Body of pancreas (tissue), 4 donors: ENCODE measurements around the gene CORO1A. TPM values are rescaled to one million over a fixed set of nuclear protein-coding genes. Genes with fewer than 3 reads are reported as not detected.

Experiments
- ATAC-seq: fragments of 150-250 bp; one replicate; pipeline ENCODE4 v1.9.1; 2016
- DNase-seq, 4 donors: peaks; one replicate each; pipeline ENCODE4 v3.0.0-alpha.2; 2019
- H3K27ac ChIP-seq, 4 donors: fragments of 200-600 bp; sonication (generic); 1 replicate in 3 of 4; 2 replicates in 1 of 4; pipeline versions ENCODE4 v1.5.1 to v1.6.1; 2016 to 2019; ENCODE audit warnings: mild to moderate bottlenecking in 1 of 4, mixed read lengths in 1 of 4, moderate library complexity in 1 of 4
- H3K27me3 ChIP-seq, 2 donors: fragments of 200-600 bp; sonication (generic); one replicate each; pipeline ENCODE4 v1.6.0; 2016; ENCODE audit warnings: mild to moderate bottlenecking in 1 of 2
- H3K36me3 ChIP-seq, 2 donors: fragments of 200-600 bp; sonication (generic); replicated peaks in 1 of 2; 2 replicates each; pipeline ENCODE4 v1.5.1; 2016; ENCODE audit warnings: low read depth in 2 of 2; ENCODE audit not compliant: insufficient read depth in 1 of 2
- H3K4me1 ChIP-seq: fragments of 200-600 bp; sonication (generic); one replicate; pipeline ENCODE4 v1.6.0; 2016
- H3K4me3 ChIP-seq, 2 donors: fragments of 200-600 bp; sonication (generic); 1 replicate in 1 of 2; 2 replicates in 1 of 2; pipeline ENCODE4 v1.5.1; 2016 to 2019
- H3K9me3 ChIP-seq, 3 donors: fragments of 200-600 bp; sonication (generic); 1 replicate in 2 of 3; 2 replicates in 1 of 3; pipeline ENCODE4 v1.5.1; 2016
- CTCF ChIP-seq, 7 experiments: fragments of 450-650 bp in 4 of 7; fragments of 200-600 bp in 3 of 7; sonication (generic) in 3 of 7; IDR thresholded peaks; one replicate each; pipeline ENCODE4 v1.5.1; 2016 to 2019; ENCODE audit warnings: antibody characterized with exemption in 7 of 7
- POLR2A ChIP-seq, 3 donors: fragments of 450-650 bp; IDR thresholded peaks; one replicate each; pipeline ENCODE4 v1.6.1; 2016; ENCODE audit warnings: antibody characterized with exemption in 3 of 3, mild to moderate bottlenecking in 2 of 3
- WGBS, 2 donors: methylation state at CpG; one replicate each; pipeline ENCODE4 v1.1.5; 2017; 5-methylcytosine and 5-hydroxymethylcytosine counted together
- intact Hi-C: fragments of 100-400 bp; cut with DNase I; formaldehyde crosslinking; loops from one replicate; pipeline ENCODE4 v1.15.1; 2023
- total RNA-seq, 2 donors: library from RNA; depleted of rRNA; stranded (reverse); fragments of >200 nt; gene quantifications; one replicate each; pipeline ENCODE4 v1.1.0, GENCODE V29; 2016

CORO1A gene
- total RNA-seq, 2 donors from 2014 or later = 8.2 to 17.4 TPM

DNA sequence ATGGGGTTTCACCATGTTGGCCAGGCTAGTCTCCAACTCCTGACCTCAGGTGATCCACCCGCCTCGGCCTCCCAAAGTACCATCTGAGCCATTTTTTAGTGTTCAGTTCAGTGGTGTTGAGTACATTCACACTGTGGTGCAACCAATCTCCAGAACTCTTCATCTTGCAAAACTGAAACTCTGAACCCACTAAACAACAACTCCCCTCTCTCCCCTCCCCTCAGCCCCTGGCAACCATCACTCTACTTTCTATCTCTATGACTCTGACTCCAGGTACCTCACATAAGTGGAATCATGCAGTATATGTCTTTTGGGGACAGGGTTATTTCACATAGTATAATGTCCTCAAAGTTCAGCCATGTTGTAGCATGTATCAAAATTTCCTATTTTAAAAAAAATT lies 41.7 kb upstream of the CORO1A start:
- ATAC-seq (no peak), DNase-seq (no peak)
- 92 to 100% methylated on average over 2 of the region's 2 CpGs for WGBS, 2 donors
- H3K4me1 ChIP-seq = no peaks in the 10 kb centered on the region
- H3K27ac ChIP-seq = no peak overlapping the region
- no peak for TF ChIP-seq POLR2A (IDR thresholded peaks at IDR 0.05)
- intact Hi-C loops = no loop called here
- H3K27me3 ChIP-seq = no peaks in the 10 kb centered on the region
- H3K9me3 ChIP-seq = no peaks in the 10 kb centered on the region
- no peak overlapping the region for H3K4me3 ChIP-seq
- H3K36me3 ChIP-seq = no peaks in the 10 kb centered on the region

- 66 to 78% methylated on average over 13 of the region's 13 CpGs for WGBS, 2 donors
- H3K27me3 ChIP-seq = no peaks in the 10 kb centered on the region
- no peak for TF ChIP-seq POLR2A (IDR thresholded peaks at IDR 0.05)
- no peak for TF ChIP-seq CTCF (IDR thresholded peaks at IDR 0.05)
- no peaks in the 10 kb centered on the region for H3K9me3 ChIP-seq
- ATAC-seq (no peak), DNase-seq (no peak)
- intact Hi-C loops = no loop called here
- H3K27ac ChIP-seq = no peak overlapping the region
- no peak overlapping the region for H3K4me3 ChIP-seq
- H3K36me3 ChIP-seq = no peaks in the 10 kb centered on the region
- H3K4me1 ChIP-seq = no peaks in the 10 kb centered on the region
These were observed 40.6 kb upstream of the CORO1A start for GRCh38 chr16:30142672-30143346.

GRCh38 chr16:30143347-30143702 lies 40.1 kb upstream of the CORO1A start:
- Histone ChIP-seq H3K9me3 (no peaks in the 10 kb centered on the region), H3K27ac (no peak overlapping the region), H3K36me3 (no peaks in the 10 kb centered on the region), H3K4me1 (no peaks in the 10 kb centered on the region), H3K27me3 (no peaks in the 10 kb centered on the region), H3K4me3 (no peak overlapping the region)
- intact Hi-C loops = no loop called here
- WGBS, 2 donors = 46 to 55% methylated on average over 2 of the region's 2 CpGs
- DNase-seq = no peak
- TF ChIP-seq POLR2A (IDR thresholded peaks at IDR 0.05) (no peak), CTCF (IDR thresholded peaks at IDR 0.05) (no peak)
- ATAC-seq = no peak

DNA sequence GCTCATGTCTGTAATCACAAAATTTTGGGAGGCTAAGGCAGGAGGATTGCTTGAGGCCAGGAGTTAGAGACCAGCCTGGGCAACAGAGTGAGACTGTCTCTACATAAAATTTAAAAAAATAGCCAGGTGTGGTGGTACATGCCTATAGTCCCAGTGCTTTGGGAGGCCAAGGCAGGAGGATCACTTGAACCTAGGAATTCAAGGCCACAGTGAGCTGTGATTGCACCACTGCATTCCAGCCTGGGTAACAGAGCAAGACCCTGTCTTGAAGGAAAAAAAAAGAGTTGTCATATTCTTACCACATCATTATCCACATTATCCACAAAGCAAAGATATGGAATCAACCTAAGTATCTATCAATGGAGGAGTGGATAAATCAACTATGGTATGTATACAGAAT lies 39.4 kb upstream of the CORO1A start:
- Histone ChIP-seq H3K4me3 (no peak overlapping the region), H3K4me1 (no peaks in the 10 kb centered on the region), H3K27ac (no peak overlapping the region), H3K27me3 (no peaks in the 10 kb centered on the region), H3K9me3 (no peaks in the 10 kb centered on the region), H3K36me3 (no peaks in the 10 kb centered on the region)
- DNase-seq = no peak
- TF ChIP-seq POLR2A (IDR thresholded peaks at IDR 0.05) (no peak), CTCF (IDR thresholded peaks at IDR 0.05) (no peak)
- intact Hi-C loops = no loop called here
- no peak for ATAC-seq

- 75 to 79% methylated on average over 1 of the region's 1 CpG for WGBS, 2 donors
- Histone ChIP-seq H3K27ac (no peak overlapping the region), H3K4me3 (no peak overlapping the region), H3K4me1 (no peaks in the 10 kb centered on the region), H3K36me3 (no peaks in the 10 kb centered on the region), H3K27me3 (no peaks in the 10 kb centered on the region), H3K9me3 (no peaks in the 10 kb centered on the region)
- TF ChIP-seq POLR2A (IDR thresholded peaks at IDR 0.05) = no peak
- TF ChIP-seq CTCF (IDR thresholded peaks at IDR 0.05) = no peak
- ATAC-seq (no peak), DNase-seq (no peak)
- intact Hi-C loops = no loop called here
These were observed 38.5 kb upstream of the CORO1A start for GRCh38 chr16:30144917-30145316.
